GM19025 (cell line): ENCODE data around the gene SLC7A5.

ENCODE experiments used
- ATAC-seq: cut with Tn5 transposase; IDR thresholded peaks from one replicate; pipeline ENCODE4 v1.9.1; 2021; ENCODE audit warnings: mild to moderate bottlenecking, low read depth, moderate library complexity; ENCODE audit not compliant: unreplicated experiment

The SLC7A5 gene

DNA sequence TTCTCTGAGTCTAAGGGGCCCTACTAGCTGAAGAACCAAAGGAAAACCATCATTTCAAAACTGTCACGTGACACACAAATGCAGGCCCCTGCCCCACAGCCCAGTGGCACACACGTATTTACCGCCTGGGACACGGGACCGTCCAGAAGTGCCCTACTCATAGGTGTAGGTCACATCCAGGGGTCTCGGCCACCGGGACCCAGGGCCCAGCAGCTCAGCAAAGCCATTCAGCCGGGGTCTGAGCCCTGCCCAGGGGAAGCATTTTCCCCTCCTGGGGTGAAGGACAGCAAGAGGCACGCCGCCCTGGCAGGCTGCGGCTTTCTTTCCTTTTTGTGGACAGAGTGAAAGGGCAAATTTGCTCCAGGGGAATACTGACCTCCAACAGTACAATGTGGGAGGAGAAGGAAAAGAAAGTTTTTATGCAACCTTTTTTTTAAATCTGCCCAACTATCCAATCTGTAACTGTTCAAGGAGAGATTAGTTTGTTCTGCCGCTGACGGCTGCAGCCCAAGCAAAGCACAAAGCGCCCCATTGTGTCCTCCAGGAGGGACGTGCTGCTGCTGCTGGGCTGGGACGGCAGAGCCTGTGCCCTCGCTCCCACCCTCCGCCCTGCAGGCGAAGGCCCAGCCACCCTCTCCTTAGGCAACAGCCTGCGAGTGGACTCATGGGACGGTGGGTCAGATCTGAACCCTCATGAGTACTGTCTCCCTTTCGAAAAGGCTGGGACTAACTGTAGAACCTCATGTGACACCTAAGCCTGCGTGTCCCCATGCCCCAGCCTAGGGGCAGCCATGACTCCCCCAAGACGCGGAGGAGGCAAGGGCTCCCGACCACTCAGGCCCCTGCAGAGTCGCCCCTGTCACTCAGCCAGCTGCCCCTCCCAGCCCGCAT, 21.3 kb downstream of the SLC7A5 start:
- ATAC-seq = no peak

DNA sequence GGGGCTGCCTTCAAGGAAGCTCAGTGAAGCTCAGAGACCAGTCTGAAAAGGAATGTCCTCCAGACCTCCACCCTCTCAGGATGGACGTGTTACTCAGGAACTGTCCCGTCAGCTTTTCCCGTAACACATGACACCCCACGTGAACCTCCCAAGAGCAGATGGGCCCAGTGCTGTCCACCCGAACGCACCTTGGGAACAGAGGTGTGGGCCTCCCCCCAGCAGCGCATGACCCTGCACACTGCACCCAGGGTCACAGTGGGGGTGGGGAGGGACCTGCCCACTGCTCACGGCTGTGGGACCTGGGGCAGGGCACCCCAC, 21.9 kb downstream of the SLC7A5 start:
- no peak for ATAC-seq

DNA sequence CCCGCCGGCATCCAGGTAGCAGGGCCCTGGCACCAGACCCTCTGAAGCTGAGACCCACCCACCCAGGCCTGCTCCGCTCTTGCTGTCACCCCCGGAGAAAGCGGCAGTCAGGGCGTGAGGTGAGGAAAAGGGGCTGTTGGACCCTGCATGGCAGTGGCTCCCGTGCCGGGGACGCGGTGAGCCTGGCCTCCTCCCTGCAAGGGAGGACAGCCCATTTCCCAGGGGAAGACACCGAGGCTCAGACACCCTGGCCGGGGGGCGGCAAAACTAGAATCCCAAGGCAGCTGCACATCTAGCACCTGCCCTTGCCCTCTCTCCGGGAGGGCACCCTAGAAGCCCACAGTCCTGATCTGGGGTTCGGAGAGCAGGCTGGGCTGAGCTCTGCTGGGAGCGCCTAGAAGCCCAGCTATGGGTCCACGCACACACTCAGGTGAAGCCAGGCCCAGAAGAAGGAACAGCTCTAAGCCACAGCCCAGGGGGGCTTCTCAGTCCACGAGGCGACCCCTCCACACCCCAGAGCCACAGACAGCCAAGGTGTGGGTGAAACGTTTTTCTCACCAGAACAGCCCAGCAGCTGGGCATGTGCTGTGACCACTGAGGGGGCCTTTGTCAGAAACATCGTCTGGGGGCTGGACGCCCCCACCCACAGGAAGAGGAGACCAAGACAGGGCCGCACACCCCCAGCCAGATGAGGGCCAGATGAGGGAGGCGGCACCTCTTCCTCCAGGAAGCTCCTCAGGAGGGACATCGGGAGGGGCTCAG, 22.4 kb downstream of the SLC7A5 start:
- no peak for ATAC-seq

DNA sequence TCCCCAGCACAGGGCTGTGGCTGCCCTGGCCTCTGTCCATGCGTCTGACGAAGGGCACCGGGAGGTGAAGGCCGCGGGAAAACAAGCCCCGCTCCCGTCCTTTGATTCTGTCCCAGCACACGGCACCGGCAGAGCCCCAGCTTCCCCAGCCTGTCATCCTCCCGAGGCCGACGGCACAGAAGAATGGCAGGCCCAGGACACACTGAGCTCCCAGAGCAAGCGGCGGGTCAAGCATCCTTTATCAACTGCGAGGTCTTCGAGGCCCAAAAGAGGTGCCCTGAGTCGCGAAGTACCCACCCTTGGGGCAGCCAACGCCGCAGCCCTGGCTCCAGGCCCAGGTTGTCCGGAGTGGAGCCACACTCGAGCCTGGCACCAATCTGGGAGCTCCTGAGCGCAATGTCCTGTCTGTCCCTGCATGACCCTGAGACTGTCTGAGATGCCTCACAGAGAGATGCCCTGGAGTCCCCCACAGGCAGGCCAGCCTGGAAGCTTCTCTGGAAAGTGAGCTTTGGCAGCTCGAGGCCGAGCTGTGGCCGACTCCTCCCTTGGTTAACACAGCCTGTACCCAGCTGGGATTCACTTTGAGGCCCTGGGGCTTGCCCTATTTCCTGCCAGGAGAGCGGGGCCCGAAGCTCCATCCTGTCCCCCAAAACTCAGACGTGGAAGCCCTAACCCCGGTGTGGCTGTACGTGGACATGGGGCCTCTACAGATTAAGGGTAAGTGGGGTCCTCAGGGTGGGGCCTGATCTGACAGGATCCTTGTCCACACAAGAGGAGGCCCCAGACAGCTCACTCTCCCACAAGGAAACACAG, 23.3 kb downstream of the SLC7A5 start:
- ATAC-seq = no peak

DNA sequence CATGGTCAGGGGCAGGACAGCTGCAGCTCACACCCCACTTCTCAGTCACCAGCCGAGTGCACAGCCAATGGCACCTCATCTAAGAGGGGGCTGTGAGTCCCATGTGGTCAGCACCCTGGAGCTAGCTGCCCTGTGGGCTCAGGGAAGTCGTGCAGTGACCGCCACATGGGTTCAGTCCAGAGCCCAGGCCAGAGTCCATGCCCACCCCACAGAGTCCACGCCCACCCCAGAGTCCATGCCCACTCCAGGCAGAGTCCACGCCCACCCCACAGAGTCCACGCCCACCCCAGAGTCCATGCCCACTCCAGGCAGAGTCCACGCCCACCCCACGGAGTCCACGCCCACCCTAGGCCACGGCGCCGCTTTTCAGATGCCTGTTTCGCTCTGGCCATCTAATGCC, 24.1 kb downstream of the SLC7A5 start:
- no peak for ATAC-seq

DNA sequence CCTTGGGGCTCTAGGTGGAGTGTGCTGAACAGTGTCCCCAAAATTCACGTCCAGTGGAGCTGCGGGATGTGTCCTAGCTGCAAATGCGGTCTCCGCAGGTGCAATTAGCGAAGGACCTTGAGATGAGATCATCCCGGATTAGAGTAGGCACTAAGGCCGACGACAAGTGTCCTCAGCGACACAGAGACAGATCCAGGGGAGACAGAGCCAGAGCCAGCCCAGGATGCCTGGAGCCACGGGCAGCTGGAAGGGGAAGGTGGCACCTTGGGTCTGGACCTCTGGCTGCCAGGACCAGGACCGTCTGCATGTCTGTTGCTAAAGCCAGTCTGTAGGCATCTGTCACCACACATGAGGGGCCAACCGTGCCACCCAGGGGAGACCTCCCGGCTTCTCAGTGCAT, 24.5 kb downstream of the SLC7A5 start:
- ATAC-seq = no peak

DNA sequence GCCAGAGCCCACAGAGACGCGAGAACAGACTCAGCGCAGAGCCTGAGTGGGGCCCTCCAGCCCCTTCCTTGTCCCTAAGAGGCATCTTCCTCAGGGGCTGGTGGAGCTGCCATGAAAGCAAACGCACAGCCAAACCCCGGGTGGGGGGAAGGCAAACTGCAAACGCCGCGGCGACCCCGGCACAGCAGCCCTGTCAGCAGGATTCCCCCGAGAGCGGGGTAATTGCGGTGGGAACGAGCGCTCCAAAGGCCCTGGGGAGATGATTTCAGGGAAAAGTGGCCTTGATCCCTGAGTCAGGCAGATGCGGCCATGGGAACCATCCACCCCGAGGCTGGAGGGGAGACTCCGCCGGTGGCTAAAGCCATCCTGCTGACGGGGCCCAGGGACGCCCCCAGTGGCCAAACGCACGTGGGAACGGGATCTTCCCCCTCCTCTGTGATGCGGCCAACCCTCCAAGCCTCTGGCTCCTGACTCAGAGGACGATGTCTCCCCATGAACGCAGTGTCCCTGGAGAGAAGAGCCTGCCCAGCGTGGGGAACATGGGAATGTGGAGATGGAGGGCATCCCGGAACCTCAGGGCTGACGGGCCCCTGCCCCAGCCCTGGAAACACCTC, 25.1 kb downstream of the SLC7A5 start:
- ATAC-seq = no peak

DNA sequence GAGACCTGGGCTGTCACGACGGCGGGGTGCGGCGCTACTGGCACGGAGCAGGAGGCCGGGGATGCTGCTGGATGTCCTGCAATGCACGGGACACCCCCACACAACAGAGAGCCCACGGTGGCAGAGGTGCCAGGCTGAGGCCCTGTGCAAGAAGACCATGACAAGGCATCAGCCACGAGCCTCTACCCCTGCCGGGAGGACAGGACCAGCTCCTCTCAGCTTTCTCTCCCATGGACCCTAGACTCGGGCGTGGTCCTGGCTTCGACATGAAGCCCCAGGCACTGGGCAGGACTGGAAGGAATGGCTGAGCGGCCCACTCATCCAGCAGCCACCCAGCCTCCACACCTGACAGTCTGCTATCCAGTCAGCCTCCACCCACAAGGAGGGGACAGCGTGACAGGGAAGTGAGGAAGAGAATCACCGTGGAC, 25.6 kb downstream of the SLC7A5 start:
- no peak for ATAC-seq

DNA sequence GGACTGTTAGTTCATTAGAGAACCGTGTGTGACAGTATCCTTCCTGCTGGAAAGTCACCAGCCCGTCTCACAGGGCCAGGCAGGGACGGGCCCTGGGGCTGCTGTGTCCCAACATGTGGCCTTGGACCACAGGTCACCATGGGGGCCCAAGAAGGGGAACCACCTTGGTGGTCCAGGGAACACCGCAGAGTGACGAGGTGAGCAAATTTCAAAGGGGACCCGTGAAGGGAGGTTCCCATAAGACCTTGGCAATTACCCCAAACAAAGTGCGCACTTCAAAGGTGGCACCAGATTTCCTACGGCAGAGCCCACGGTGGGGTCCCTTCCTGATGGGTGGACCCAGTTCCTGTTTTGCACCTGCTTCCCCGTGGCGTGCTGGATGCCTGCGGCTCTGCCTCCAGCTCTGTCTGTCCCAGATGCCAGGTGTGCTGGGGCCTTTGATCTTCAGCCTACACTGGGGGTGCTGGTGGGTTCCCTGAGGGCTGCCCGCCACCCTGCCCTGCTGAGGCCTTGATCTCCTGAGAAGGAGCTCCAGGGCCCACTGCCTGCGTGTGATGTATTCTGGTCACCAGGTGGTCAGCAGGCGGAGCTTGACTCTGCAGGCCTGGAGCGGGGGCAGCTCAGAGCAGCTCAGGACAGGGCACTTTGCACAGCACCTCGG, 27.0 kb downstream of the SLC7A5 start:
- no peak for ATAC-seq

DNA sequence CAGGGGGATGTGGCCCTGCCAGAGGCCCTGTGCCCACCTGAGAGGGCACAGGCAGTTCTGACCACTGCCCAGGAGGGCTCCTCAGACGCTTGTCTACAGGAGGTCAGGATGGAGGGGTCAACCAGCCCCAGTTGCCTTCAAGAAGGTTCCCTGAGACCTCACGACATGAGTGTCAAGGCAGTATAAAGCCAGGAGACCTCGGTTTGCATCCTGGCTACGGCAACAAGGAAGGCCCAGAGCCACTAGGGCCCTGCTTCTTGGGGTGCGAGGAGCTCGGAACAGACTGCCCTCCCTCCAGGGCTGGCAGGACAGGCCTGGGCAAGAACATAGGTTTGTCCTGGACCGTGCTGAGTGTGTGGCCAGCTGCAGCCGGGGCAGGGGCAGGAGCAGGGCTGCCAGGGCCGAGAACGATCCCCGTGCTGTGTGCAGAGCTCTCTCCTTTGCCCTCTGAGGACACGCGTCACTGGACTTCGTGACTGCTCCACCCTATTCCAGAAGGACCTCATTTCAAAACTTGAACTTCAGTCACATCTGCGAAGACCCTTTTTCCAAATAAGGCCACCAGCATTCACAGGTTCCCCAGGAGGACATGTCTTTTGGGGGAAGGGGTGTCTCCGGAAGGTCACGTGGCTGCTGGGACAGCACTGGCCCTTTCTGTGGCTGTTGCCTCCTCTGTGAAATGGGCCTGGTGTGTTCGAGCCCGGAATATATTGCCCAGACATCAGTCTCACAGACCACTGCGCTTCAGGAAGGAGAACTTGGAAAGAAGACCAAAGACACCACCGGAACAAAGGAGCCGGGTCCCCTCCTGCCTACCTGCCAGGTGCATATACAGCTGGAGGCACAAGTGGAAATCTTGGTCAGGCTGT, 27.7 kb downstream of the SLC7A5 start:
- no peak for ATAC-seq

DNA sequence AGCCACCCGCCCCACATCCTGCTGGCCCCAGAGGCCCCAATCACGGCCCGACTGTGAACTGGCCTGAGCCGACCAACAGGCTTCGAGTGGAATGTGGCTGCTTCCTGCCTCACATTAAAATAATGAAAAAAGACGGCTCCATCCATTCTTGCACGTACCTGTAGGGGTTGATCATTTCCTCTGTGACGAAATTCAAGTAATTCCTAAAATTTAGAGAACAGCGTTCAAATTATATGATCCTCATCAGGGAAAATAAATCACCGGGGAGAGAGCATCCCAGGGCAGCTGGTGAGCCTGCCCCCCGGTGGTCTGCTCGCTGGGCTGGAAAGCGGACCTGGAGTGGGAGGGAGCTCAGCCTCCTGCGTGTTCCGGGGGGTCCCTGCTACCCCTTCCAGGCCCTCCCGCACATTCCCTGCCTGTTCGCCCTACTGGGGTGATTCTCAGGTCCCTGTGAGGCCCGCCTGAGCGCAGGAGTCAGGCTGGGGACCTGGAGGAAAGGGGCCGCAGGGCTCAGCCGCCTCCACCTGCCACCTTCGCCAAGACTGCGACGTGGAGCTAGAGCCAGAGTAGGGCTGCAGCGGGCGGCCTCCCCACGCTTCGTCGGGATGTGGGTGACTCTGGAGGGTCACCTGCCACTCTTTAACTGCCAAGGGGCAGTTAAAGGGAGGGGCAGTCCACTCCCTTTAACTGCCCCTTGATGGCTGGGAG, 28.9 kb downstream of the SLC7A5 start:
- no peak for ATAC-seq

DNA sequence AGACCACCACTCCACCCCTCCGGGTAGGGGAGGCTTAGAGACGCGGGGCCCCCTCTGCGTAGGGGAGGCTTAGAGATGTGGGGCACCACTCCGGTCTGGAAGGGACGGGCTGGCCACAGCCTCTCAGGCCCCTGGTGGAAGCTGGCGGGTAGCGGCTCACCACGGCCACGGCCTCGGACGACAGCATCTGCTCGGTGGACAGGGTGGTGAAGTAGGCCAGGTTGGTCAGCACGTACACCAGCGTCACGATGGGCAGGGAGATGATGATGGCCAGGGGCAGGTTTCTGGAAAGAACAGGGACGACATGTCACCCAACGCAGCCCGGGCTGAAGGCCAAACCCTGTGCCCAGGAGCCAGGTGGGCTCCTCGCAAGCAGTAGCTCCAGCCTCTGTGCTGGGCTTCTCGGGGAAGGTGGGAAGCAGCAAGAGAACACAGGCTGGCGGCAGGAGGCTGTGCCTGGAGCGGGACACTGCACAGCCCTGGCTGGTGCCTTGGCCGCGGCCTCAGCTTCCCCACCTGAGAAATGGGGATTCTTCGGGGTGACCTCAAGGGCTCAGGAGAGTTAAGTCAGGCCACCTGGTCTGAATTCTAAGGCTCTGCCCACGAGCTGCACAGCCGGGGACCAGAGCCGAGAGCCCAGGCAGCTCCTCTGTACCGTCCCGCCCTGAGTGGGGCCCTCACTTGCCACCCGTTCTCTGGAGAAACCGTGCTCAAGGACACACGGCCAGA, 29.6 kb downstream of the SLC7A5 start:
- ATAC-seq = no peak

DNA sequence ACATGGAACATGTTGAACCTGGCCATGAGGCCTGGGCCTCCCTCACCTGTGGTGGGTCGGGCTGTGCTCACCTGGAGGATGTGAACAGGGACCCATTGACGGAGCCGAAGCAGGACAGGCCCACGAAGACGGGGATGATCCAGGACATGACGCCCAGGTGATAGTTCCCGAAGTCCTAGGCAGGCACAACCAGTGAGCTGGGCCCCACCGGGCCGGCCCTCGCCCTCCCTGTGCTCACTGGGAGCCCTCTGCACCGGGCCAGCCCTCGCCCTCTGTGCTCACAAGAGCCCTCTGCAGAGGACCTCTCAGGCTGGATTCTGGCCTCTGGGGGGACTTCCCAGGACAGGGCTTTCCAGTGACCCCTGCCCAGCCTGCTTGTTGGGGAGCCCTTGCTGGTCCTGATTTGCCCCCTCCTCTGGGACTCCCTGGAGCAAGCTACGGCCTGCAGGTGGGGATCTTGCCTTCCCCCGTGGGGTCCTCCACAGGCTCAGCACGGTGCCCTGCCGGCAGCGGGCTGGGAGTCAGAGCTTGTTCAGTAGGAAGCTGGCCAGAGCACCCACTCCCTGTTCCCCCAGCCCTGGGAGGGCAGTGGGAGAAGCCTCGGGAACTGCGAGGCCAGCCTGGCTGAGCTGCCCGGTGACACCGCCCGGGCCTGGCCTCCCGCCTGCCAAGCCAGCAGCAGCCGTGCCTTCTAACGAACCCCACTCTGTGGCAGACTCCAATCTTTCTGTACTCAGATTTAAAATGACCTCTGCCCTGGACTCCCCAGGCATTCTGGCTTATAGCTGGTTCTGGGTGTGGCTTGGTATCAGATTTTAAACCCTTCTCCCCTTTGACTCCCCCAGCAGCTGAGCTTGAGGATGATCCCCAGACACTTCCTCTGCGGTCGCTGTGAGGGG, 30.4 kb downstream of the SLC7A5 start:
- ATAC-seq = no peak

DNA sequence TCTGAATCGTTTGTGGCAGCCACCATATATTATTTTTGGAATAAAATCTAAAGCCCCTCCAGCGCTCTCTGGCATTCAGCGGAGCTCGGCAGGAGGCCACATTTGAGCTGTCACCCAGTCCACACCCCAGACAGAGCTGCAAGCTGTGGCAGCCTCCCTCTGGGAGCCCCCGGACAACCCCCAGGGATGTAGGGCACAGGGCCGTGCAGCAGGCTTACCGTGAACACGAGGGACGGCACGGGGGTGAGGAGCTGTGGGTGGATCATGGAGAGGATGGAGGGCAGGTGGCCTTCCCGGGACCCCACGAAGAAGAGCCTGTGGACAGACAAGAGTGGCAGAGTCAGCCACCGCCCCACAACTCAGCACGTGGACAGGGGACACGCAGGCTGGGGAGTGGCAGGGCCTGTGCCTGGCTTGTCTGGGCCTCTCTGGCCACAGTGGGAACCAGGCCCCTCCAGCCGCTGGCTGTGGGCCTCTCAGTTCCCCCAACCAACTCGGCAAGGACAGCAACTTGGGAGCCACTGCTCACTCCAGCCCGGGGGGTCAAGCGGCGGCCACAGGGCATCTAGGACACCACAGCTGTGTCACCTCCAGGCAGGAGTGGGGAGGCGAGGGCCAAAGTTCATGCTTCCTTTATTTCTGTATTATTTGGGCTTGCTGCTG, 31.5 kb downstream of the SLC7A5 start:
- ATAC-seq = no peak

DNA sequence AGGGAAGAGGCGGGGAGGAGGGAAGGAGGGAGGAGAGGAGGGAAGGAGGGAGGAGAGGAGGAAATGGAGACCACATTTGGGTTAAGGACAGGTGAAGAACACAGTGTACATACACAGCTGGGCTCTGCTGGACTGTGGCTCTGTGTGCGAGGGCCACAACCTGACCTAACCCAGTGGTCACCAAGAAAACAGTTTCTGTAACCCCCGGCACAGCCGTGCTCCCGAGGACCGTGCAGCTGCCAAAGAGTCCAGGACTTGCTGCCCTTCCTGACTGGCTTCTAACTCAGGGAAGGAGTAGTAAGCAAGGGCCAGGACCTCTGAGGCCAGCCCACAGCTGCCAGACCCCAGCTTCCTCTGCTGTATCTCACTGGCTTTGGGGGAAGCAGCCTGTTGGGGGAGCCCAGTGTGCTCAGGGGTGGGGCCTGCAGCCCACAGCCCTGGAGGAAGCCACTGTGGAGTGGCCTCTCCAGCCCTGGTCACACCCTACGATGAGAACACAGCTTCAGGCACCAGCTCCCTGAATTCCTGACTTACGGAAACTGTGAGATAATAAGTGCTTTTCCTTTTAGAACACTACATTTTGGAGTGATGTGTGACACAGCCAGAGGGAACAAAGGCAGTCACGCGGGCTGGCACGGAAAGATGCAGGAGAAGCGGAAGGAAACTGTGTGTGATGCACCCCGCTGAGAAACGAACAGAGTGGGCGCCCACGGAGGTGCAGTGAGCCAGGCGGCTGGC, 32.3 kb downstream of the SLC7A5 start:
- no peak for ATAC-seq

DNA sequence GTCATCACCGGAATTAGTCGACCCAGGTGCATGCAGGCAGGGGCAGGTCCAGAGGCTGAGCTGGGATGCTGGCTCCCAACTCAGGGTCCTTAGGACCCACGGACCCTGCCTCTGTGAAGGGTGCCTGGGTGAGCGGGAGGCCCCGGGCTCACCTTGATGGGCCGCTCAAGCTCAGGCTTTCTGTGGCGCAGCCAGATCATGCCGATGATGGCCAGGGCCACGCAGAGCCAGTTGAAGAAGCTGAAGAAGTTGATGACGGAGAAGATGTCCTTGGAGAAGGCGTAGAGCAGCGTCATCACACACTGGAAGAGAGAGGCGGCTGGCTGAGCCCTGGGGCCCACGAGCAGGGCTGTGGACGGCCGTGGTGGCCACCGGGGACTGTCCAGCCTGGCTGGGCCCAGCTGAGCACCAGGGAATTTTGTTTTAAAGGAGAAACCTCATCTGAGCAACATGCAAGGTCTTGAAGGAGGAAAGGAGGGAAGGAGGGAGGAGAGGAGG, 32.9 kb downstream of the SLC7A5 start:
- ATAC-seq = no peak
